Measurements from ENCODE around the gene SH3BGRL3.

The SH3BGRL3 gene

GRCh38 chr1:26320896-26321295 is 41.0 kb downstream of the SH3BGRL3 start:
- no peaks in the 10 kb centered on the region for H3K79me1 ChIP-seq (ENCODE audit: low read length)
- DNase-seq: no peak
- H3K4me2 ChIP-seq (ENCODE audit: low read length): no peak overlapping the region
- no peak overlapping the region for H3K18ac ChIP-seq (ENCODE audit: low read length)
- H3K27ac ChIP-seq (ENCODE audit: low read depth, low read length): no peak overlapping the region
- peaks cover 35 to 40% of the 10 kb centered on the region in 2 experiments for H3K36me3 ChIP-seq (ENCODE audit: control insufficient read depth in 1 of 2, insufficient read depth in 2 of 2, low read length in 2 of 2)
- no peak overlapping the region for H4K8ac ChIP-seq (ENCODE audit: low read depth, low read length)
- H4K91ac ChIP-seq (ENCODE audit: low read depth, low read length): no peak overlapping the region
- no peak overlapping the region for H2BK120ac ChIP-seq (ENCODE audit: insufficient read depth, low read length, poor library complexity)
- H2AFZ ChIP-seq (ENCODE audit: insufficient read depth, low read length, poor library complexity): no peak overlapping the region
- H3K27me3 ChIP-seq (ENCODE audit: insufficient read depth, low read length): no peaks in the 10 kb centered on the region
- no peaks in the 10 kb centered on the region for H3K79me2 ChIP-seq (ENCODE audit: control insufficient read depth, insufficient read depth, low read length, poor library complexity)
- no peak overlapping the region for H3K4ac ChIP-seq (ENCODE audit: low read depth, low read length)
- H3K9me3 ChIP-seq (ENCODE audit: insufficient read depth, low read depth, low read length): peaks cover 5% of the 10 kb centered on the region
- WGBS (ENCODE audit: extremely low coverage, insufficient coverage, insufficient read length): no CpG with 5 or more reads among the region's 2 CpGs
- no peak overlapping the region for H2AK5ac ChIP-seq (ENCODE audit: low read length)
- no peak overlapping the region for H4K12ac ChIP-seq (ENCODE audit: low read depth, low read length)
- no peak overlapping the region for H3K9ac ChIP-seq (ENCODE audit: low read length)
- no peak overlapping the region for H2BK5ac ChIP-seq (ENCODE audit: low read depth, low read length, poor library complexity)
- H3K4me1 ChIP-seq (ENCODE audit: control insufficient read depth in 1 of 2, insufficient read depth in 2 of 2, low read length in 2 of 2): peaks cover 6 to 8% of the 10 kb centered on the region in 2 experiments
- no peak overlapping the region for H3K4me3 ChIP-seq (ENCODE audit: low read depth, low read length)
- H3K23ac ChIP-seq (ENCODE audit: low read length): no peak overlapping the region
- no peak overlapping the region for H3K14ac ChIP-seq (ENCODE audit: low read length)
- no peak overlapping the region for H2BK12ac ChIP-seq (ENCODE audit: low read length)

DNA sequence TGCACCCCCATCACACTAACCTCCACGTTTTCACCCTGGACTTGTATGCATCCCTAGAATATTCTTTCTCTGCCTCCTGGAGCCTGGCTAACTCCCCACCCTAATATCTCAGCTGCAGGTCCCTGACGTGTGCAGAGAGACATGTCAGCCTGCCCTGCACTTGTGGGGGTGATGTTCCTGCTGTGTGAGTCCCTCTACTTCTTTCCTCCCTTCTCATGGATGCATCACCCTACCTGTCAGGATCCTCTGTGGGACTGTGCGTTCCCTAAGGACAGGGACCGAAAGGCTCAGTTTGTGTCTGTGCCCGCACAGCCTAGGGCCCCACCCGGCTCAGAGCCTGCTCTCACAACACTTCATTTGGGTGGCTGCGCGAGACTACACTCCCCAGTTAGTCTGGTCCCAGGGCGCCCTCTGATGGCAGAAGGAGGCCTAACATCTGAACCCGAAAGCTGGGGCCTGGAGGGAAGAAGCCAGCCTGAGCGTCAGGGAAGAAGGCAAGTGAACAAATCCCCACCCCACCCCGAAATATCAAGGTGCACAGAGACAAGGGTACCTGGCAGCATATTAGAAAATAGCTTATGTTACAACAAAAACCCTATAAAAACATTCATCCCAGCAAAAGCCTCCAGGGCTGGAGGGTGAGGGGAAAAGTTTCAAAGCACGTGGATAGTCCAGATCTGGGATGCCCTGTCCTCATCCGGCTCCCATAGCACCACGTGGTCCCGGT is 41.6 kb downstream of the SH3BGRL3 start:
- peak; percentile 77 to 94 for DNase-seq
- Histone ChIP-seq H4K12ac (ENCODE audit: low read depth, low read length) (no peak overlapping the region), H3K9me3 (ENCODE audit: insufficient read depth, low read depth, low read length) (peaks cover 5% of the 10 kb centered on the region), H2AK5ac (ENCODE audit: low read length) (no peak overlapping the region), H2BK5ac (ENCODE audit: low read depth, low read length, poor library complexity) (no peak overlapping the region), H3K27ac (ENCODE audit: low read depth, low read length) (no peak overlapping the region), H3K4me2 (ENCODE audit: low read length) (no peak overlapping the region), H3K14ac (ENCODE audit: low read length) (no peak overlapping the region), H4K91ac (ENCODE audit: low read depth, low read length) (no peak overlapping the region), H3K79me1 (ENCODE audit: low read length) (no peaks in the 10 kb centered on the region), H3K23ac (ENCODE audit: low read length) (no peak overlapping the region), H3K18ac (ENCODE audit: low read length) (no peak overlapping the region), H2BK12ac (ENCODE audit: low read length) (no peak overlapping the region), H3K36me3 (ENCODE audit: control insufficient read depth in 1 of 2, insufficient read depth in 2 of 2, low read length in 2 of 2) (peaks cover 37 to 40% of the 10 kb centered on the region in 2 experiments), H3K4ac (ENCODE audit: low read depth, low read length) (no peak overlapping the region), H2BK120ac (ENCODE audit: insufficient read depth, low read length, poor library complexity) (no peak overlapping the region), H3K9ac (ENCODE audit: low read length) (no peak overlapping the region), H2AFZ (ENCODE audit: insufficient read depth, low read length, poor library complexity) (no peak overlapping the region), H3K4me1 (ENCODE audit: control insufficient read depth in 1 of 2, insufficient read depth in 2 of 2, low read length in 2 of 2) (peaks cover 6 to 8% of the 10 kb centered on the region in 2 experiments), H4K8ac (ENCODE audit: low read depth, low read length) (no peak overlapping the region), H3K79me2 (ENCODE audit: control insufficient read depth, insufficient read depth, low read length, poor library complexity) (no peaks in the 10 kb centered on the region), H3K27me3 (ENCODE audit: insufficient read depth, low read length) (no peaks in the 10 kb centered on the region), H3K4me3 (ENCODE audit: low read depth, low read length) (no peak overlapping the region)
- no CpG with 5 or more reads among the region's 16 CpGs for WGBS (ENCODE audit: extremely low coverage, insufficient coverage, insufficient read length)

- Histone ChIP-seq H2BK5ac (ENCODE audit: low read depth, low read length, poor library complexity) (no peak overlapping the region), H3K27me3 (ENCODE audit: insufficient read depth, low read length) (no peaks in the 10 kb centered on the region), H2BK12ac (ENCODE audit: low read length) (no peak overlapping the region), H2AFZ (ENCODE audit: insufficient read depth, low read length, poor library complexity) (no peak overlapping the region), H3K4ac (ENCODE audit: low read depth, low read length) (no peak overlapping the region), H3K9ac (ENCODE audit: low read length) (no peak overlapping the region), H2AK5ac (ENCODE audit: low read length) (no peak overlapping the region), H3K14ac (ENCODE audit: low read length) (no peak overlapping the region), H3K4me2 (ENCODE audit: low read length) (no peak overlapping the region), H3K36me3 (ENCODE audit: control insufficient read depth in 1 of 2, insufficient read depth in 2 of 2, low read length in 2 of 2) (peaks cover 37 to 40% of the 10 kb centered on the region in 2 experiments), H3K79me1 (ENCODE audit: low read length) (no peaks in the 10 kb centered on the region), H3K79me2 (ENCODE audit: control insufficient read depth, insufficient read depth, low read length, poor library complexity) (no peaks in the 10 kb centered on the region), H2BK120ac (ENCODE audit: insufficient read depth, low read length, poor library complexity) (no peak overlapping the region), H4K12ac (ENCODE audit: low read depth, low read length) (no peak overlapping the region), H3K4me1 (ENCODE audit: control insufficient read depth in 1 of 2, insufficient read depth in 2 of 2, low read length in 2 of 2) (peaks cover 6 to 8% of the 10 kb centered on the region in 2 experiments), H3K27ac (ENCODE audit: low read depth, low read length) (no peak overlapping the region), H4K91ac (ENCODE audit: low read depth, low read length) (no peak overlapping the region), H3K23ac (ENCODE audit: low read length) (no peak overlapping the region), H4K8ac (ENCODE audit: low read depth, low read length) (no peak overlapping the region), H3K4me3 (ENCODE audit: low read depth, low read length) (no peak overlapping the region), H3K18ac (ENCODE audit: low read length) (no peak overlapping the region), H3K9me3 (ENCODE audit: insufficient read depth, low read depth, low read length) (peaks cover 5% of the 10 kb centered on the region)
- no CpG with 5 or more reads among the region's 10 CpGs for WGBS (ENCODE audit: extremely low coverage, insufficient coverage, insufficient read length)
- no peak for DNase-seq
Measured at GRCh38 chr1:26322042-26322331, 42.1 kb downstream of the SH3BGRL3 start.

- H3K27me3 ChIP-seq (ENCODE audit: insufficient read depth, low read length): no peaks in the 10 kb centered on the region
- H2BK120ac ChIP-seq (ENCODE audit: insufficient read depth, low read length, poor library complexity): no peak overlapping the region
- DNase-seq: no peak
- no peak overlapping the region for H2BK12ac ChIP-seq (ENCODE audit: low read length)
- no peak overlapping the region for H3K18ac ChIP-seq (ENCODE audit: low read length)
- H4K12ac ChIP-seq (ENCODE audit: low read depth, low read length): no peak overlapping the region
- H2BK5ac ChIP-seq (ENCODE audit: low read depth, low read length, poor library complexity): no peak overlapping the region
- H2AK5ac ChIP-seq (ENCODE audit: low read length): no peak overlapping the region
- H3K9me3 ChIP-seq (ENCODE audit: insufficient read depth, low read depth, low read length): peaks cover 5% of the 10 kb centered on the region
- H4K8ac ChIP-seq (ENCODE audit: low read depth, low read length): no peak overlapping the region
- H2AFZ ChIP-seq (ENCODE audit: insufficient read depth, low read length, poor library complexity): no peak overlapping the region
- H3K4me3 ChIP-seq (ENCODE audit: low read depth, low read length): no peak overlapping the region
- no peak overlapping the region for H3K14ac ChIP-seq (ENCODE audit: low read length)
- H3K9ac ChIP-seq (ENCODE audit: low read length): no peak overlapping the region
- no peak overlapping the region for H4K91ac ChIP-seq (ENCODE audit: low read depth, low read length)
- H3K4me1 ChIP-seq (ENCODE audit: control insufficient read depth in 1 of 2, insufficient read depth in 2 of 2, low read length in 2 of 2): no peaks in the 10 kb centered on the region
- no peak overlapping the region for H3K4ac ChIP-seq (ENCODE audit: low read depth, low read length)
- H3K4me2 ChIP-seq (ENCODE audit: low read length): no peak overlapping the region
- H3K36me3 ChIP-seq (ENCODE audit: control insufficient read depth in 1 of 2, insufficient read depth in 2 of 2, low read length in 2 of 2): peaks cover 38 to 44% of the 10 kb centered on the region in 2 experiments
- no CpG with 5 or more reads among the region's 2 CpGs for WGBS (ENCODE audit: extremely low coverage, insufficient coverage, insufficient read length)
- no peak overlapping the region for H3K23ac ChIP-seq (ENCODE audit: low read length)
- no peaks in the 10 kb centered on the region for H3K79me2 ChIP-seq (ENCODE audit: control insufficient read depth, insufficient read depth, low read length, poor library complexity)
- no peak overlapping the region for H3K27ac ChIP-seq (ENCODE audit: low read depth, low read length)
- H3K79me1 ChIP-seq (ENCODE audit: low read length): no peaks in the 10 kb centered on the region
Measured at GRCh38 chr1:26323382-26323781, 43.5 kb downstream of the SH3BGRL3 start.

All from trophoblast cell (in vitro differentiated cells and primary cell).